ENCODE data around the gene OSBPL5.

The OSBPL5 gene

GRCh38 chr11:3197878-3198528 is 32.9 kb upstream of the OSBPL5 start:
- no peak for TF ChIP-seq CTCF (conservative IDR thresholded peaks at IDR 0.05; ENCODE audit: low read depth)
- POLR2A ChIA-PET (ENCODE audit: low non-redundant PET), result interaction anchor here (0.8 kb wide), 1 partner anchor 9 kb away, joined by 3 read pairs; no protein-coding TSS in a partner anchor
- no peak overlapping the region for H3K27ac ChIP-seq
- DNase-seq (ENCODE audit: low spot score), result no peak
- CTCF ChIA-PET, result interaction anchor here (1.0 kb wide), 1 partner anchor 10 kb away, joined by 4 read pairs; no protein-coding TSS in a partner anchor

- no peak for TF ChIP-seq CTCF (conservative IDR thresholded peaks at IDR 0.05; ENCODE audit: low read depth)
- no peak for DNase-seq (ENCODE audit: low spot score)
- ChIA-PET POLR2A (ENCODE audit: low non-redundant PET) (interaction anchor here (0.8 kb wide), 1 partner anchor 10 kb away, joined by 3 read pairs; no protein-coding TSS in a partner anchor), CTCF (no interaction called here)
- H3K27ac ChIP-seq, result no peak overlapping the region; the same call in 1 of the 2 replicates
Measured at GRCh38 chr11:3197044-3197695, 32.1 kb upstream of the OSBPL5 start.

- CTCF ChIA-PET, result interaction anchor here (0.6 to 1.8 kb wide), 3 partner anchors 8 to 471 kb away, joined by 3 to 8 read pairs (median 3); no protein-coding TSS in a partner anchor
- POLR2A ChIA-PET (ENCODE audit: low non-redundant PET), result no interaction called here
- H3K27ac ChIP-seq, result peak overlapping the region; percentile 6; the same call in 1 of the 2 replicates
Measured at GRCh38 chr11:3196161-3197043, 31.3 kb upstream of the OSBPL5 start.

GRCh38 chr11:3195251-3196160 is 30.4 kb upstream of the OSBPL5 start:
- ChIA-PET POLR2A (ENCODE audit: low non-redundant PET) (no interaction called here), CTCF (interaction anchor here (0.6 to 1.8 kb wide), 8 partner anchors 9 to 470 kb away, joined by 3 to 8 read pairs (median 3); no protein-coding TSS in a partner anchor)
- DNase-seq (ENCODE audit: low spot score), result peak; percentile 23
- H3K27ac ChIP-seq, result peak overlapping the region; percentile 6; the same call in 1 of the 2 replicates
- 0 out of 2 replicates have a peak, but pooled peaks have one; percentile 22 for TF ChIP-seq CTCF (conservative IDR thresholded peaks at IDR 0.05; ENCODE audit: low read depth)

More at GRCh38 chr11:3196161-3197043, 31.3 kb upstream of the OSBPL5 start:
- TF ChIP-seq CTCF (conservative IDR thresholded peaks at IDR 0.05; ENCODE audit: low read depth), result no peak
- DNase-seq (ENCODE audit: low spot score), result no peak

- ChIA-PET POLR2A (ENCODE audit: low non-redundant PET) (no interaction called here), CTCF (interaction anchor here (1.0 to 1.8 kb wide), 2 partner anchors 10 to 24 kb away, joined by 4 to 8 read pairs; no protein-coding TSS in a partner anchor)
- no peak for TF ChIP-seq CTCF (conservative IDR thresholded peaks at IDR 0.05; ENCODE audit: low read depth)
- no peak overlapping the region for H3K27ac ChIP-seq
- no peak for DNase-seq (ENCODE audit: low spot score)
Measured at GRCh38 chr11:3194016-3194816, 29.1 kb upstream of the OSBPL5 start.

All from RWPE1 (cell line).